GM10266 (cell line): ENCODE data around the gene MAN2B1.
A peak's percentile ranks its signal among the peaks of the same experiment; 100 is the strongest.
"Not testable (repeated sequence)": the region's sequence is repeated elsewhere in the genome, so short reads cannot be mapped to it uniquely, and the experiment has no call there.

Experiments
- DNase-seq: peaks from one replicate; pipeline ENCODE4 v3.0.0; 2012; ENCODE audit errors: extremely low spot score
- TF ChIP-seq, protein P1 (sequence below): IDR thresholded peaks from 2 replicates; pipeline ENCODE4 v1.5.1; 2012; ENCODE audit warnings: mild to moderate bottlenecking, low read depth; ENCODE audit not compliant: control insufficient read depth, insufficient read depth; ENCODE audit errors: missing control alignments

Gene MAN2B1

DNA sequence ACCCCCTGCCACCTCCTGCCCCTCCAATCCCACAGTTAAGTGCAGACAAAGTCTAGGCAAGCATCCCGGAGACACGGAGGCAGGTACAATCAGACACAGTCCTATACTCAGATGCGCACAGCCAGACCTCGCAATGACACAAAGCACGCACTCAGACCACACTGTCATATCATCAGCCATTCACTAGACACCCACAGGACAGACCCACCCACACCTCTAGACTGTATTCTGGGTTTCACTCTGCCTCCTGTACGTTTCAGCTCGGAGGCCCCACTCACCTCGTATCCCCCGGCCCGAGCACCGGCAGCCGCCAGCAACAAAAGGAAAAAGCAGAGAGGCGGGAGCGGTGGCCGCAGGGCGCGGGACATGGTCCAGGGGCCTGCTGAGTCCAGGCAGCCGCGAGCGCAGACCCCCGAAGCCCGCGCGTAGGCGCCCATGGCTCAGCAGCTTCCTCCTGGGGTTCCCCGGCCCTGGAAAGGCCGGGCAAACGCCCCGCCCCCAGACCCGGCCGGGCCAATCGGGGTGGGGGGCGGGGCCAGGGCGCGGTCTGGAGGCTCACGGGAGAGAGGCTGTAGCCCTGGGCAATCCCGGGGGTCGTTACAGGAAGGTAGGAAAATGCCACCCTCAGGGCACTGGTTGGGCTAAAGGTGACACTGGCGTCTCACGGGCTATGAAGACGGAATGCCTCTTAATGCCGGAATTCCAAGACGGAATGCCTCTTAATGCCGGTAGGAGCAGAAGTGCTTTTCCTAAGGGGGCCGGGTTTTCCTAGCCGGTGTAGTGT, at the start of gene MAN2B1, which contains the start of gene WDR83:
TSS of gene MAN2B1 (minus strand) at position 478 of the 784 bp plus-strand sequence. CDS start at position 437, 41 bp downstream.
TSS of gene WDR83 (plus strand) at position 543 of the 784 bp plus-strand sequence. CDS start 2,984 bp downstream, outside the sequence.
- TF ChIP-seq, protein P1, sequence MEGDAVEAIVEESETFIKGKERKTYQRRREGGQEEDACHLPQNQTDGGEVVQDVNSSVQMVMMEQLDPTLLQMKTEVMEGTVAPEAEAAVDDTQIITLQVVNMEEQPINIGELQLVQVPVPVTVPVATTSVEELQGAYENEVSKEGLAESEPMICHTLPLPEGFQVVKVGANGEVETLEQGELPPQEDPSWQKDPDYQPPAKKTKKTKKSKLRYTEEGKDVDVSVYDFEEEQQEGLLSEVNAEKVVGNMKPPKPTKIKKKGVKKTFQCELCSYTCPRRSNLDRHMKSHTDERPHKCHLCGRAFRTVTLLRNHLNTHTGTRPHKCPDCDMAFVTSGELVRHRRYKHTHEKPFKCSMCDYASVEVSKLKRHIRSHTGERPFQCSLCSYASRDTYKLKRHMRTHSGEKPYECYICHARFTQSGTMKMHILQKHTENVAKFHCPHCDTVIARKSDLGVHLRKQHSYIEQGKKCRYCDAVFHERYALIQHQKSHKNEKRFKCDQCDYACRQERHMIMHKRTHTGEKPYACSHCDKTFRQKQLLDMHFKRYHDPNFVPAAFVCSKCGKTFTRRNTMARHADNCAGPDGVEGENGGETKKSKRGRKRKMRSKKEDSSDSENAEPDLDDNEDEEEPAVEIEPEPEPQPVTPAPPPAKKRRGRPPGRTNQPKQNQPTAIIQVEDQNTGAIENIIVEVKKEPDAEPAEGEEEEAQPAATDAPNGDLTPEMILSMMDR = no peak
- DNase-seq = peak; percentile 94

DNA sequence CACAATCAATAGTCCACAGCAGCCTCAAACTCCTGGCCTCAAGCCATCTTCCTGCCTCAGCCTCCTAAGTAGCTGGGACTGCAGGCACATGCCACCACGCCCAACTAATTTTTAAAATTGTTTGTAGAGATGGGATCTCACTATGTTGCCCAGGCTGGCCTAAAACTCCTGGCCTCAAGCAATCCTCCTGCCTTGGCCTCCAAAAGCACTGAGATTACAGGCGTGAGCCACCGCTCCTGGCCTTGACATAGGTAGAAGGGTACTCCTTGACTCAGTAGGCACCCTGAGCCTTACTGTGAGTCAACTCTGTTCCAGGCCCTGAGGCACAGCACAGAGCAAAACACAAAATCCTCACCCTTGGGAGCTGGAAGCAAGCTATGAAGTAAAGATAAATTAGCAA, 49.4 kb upstream of the MAN2B1 start:
- TF ChIP-seq, protein P1 = no peak
- no peak for DNase-seq

DNA sequence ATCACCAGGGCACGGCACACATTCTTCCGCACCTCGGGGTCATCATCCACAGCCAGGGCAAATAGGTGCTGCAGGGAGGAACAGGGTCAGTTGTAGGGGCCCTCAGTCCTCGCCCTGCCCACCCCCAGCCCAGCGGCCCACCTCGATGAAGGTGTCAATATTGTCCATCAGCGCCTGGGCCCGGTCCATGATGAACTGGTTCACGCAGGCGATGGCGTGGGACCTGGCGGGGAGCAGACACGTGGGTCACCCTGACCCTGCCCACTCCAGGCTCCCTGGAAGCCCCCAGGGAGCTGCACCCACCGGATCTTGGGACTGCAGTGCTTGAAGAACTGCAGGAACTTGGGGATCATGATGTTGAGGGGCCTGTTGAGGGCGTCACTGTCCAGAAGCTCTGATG, 48.6 kb upstream of the MAN2B1 start:
- TF ChIP-seq, protein P1 = no peak
- DNase-seq = no peak

DNA sequence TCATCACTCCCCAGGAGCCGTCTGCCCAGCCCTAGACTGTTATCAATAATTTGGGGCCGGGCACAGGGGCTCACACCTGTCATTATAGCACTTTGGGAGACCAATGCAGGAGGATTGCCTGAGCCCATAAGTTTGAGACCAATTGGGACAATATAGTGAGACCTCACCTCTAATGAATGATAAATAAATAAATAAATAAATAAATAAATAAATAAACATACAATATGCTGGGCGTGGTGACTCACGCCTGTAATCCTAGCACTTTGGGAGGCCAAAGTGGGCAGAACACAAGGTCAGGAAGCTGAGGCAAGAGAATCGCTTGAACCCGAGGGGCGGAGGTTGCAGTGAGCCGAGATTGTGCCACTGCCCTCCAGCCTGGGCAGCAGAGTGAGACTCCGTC, 46.8 kb upstream of the MAN2B1 start:
- not testable (repeated sequence) for DNase-seq

DNA sequence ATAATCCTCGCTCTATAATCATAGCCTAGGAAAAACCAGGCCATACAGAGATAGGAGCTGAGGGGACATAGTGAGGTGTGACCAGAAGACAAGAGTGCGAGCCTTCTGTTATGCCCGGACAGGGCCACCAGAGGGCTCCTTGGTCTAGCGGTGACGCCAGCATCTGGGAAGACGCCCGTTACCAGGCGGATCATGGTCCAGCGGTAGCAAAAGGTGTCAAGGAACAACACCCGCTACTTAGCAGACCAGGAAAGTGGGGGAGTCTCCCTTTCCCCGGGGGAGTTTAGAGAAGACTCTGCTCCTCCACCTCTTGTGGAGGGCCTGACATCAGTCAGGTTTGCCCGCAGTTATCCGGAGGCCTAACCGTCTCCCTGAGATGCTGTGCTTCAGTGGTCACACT, 45.5 kb upstream of the MAN2B1 start:
- not testable (repeated sequence) for DNase-seq

DNA sequence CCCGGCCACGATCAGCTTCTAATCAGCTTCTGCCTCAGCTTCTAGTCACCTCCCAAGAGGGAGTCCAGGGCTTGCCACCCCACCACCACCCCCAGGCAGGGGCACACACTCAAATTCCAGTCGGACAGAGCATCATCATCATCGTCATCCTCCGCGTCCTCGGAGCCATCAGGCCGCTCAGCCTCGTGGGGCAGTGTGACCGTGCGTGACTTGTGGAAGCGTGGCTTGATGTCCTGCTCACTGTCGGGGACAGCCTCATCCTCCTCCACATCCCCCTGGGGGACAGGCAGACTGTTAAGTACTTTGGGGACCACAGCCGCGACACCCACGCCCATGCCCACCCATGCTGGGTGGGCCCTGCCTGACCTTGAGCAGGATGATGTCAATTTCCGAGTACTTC, 44.6 kb upstream of the MAN2B1 start:
- DNase-seq = no peak
- TF ChIP-seq, protein P1 = no peak

DNA sequence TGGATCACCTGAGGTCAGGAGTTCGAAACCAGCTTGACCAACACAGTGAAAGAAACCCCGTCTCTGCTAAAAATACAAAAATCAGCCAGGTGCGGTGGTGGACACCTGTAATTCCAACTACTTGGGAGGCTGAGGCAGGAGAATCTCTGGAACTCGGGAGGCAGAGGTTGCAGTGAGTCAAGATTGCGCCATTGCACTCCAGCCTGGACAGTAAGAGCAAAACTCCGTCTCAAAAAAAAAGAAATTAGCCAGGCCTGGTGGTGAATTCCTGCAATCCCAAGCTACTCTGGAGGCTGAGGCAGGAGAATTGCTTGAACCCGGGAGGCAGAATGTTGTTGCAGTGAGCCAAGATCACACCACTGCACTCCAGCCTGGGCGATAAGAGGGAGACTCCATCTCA, 42.1 kb upstream of the MAN2B1 start:
- DNase-seq = no peak
- TF ChIP-seq, protein P1 = no peak

DNA sequence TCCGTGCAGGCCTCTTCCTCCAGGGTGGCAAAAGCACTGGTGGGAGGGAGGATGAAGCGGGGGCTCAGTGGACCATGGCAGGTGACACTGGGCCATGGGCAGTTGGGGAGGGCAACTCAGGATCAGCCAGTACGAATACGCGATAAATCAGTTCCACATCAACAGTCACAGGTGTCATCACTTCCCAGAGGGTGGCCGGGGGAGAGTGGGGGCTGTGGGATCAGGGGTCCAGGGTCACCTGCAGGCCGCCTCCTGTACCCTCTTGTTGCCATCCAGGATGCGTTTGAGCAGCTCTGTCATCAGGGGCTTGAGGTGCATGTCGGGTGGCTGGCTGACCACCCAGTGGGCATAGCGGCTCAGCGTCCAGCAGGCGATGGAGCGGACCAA, 39.8 kb upstream of the MAN2B1 start:
- no peak for DNase-seq
- TF ChIP-seq, protein P1 = no peak
